Panc1 (cell line): Measurements from ENCODE around the gene KIF4B. TPM values are rescaled to one million over a fixed set of nuclear protein-coding genes. Genes with fewer than 3 reads are reported as not detected.

Experiments
- ATAC-seq: fragments of 200-7000 bp; cut with Tn5 transposase; 2 replicates; pipeline ENCODE4 v1.9.1; 2020; ENCODE audit warnings: mild to moderate bottlenecking, moderate library complexity
- BruUV-seq: library from RNA; stranded (reverse); fragments of 400-500 nt; replicated peaks from 2 replicates; lab custom pipeline; 2021; lab: Mats Ljungman, UMichigan
- CTCF ChIA-PET: fragments of 300-600 bp; sonication (Branson Sonifier 250); formaldehyde crosslinking; loops from one replicate; lab custom pipeline; 2022; ENCODE audit warnings: antibody characterized with exemption; lab: Charles Lee
- POLR2A ChIA-PET: fragments of 300-600 bp; sonication (Branson Sonifier 250); formaldehyde crosslinking; loops from one replicate; lab custom pipeline; 2022; ENCODE audit warnings: antibody characterized with exemption; lab: Charles Lee
- DNase-seq: peaks from one replicate; pipeline ENCODE4 v3.0.0-alpha.2; 2010; ENCODE audit warnings: low read depth, low spot score
- H3K27ac ChIP-seq: 2 replicates; pipeline ENCODE4 v1.5.1; 2011; ENCODE audit warnings: mild to moderate bottlenecking, low read length, inconsistent platforms
- H3K27me3 ChIP-seq: fragments of 200-500 bp; sonication (Bioruptor generic); 2 replicates; pipeline ENCODE4 v1.6.0; 2014; ENCODE audit warnings: low read length, inconsistent platforms; ENCODE audit not compliant: control insufficient read depth, insufficient read depth
- H3K36me3 ChIP-seq: fragments of 200-500 bp; sonication (Bioruptor generic); 2 replicates; pipeline ENCODE4 v1.5.1; 2014; ENCODE audit warnings: inconsistent platforms, mild to moderate bottlenecking, low read length, moderate library complexity; ENCODE audit not compliant: control insufficient read depth, insufficient read depth
- H3K4me1 ChIP-seq: 2 replicates; pipeline ENCODE4 v1.5.1; 2011; ENCODE audit warnings: inconsistent platforms, mild to moderate bottlenecking, low read length, moderate library complexity; ENCODE audit not compliant: control insufficient read depth, insufficient read depth
- H3K4me3 ChIP-seq, 2 experiments: 2 replicates each; pipeline ENCODE4 v1.5.1; 2011 to 2012; ENCODE audit warnings: low read depth in 2 of 2, low read length in 2 of 2, mild to moderate bottlenecking in 2 of 2, inconsistent platforms in 1 of 2, moderate library complexity in 1 of 2
- H3K9me3 ChIP-seq: fragments of 200-500 bp; sonication (Bioruptor generic); 2 replicates; pipeline ENCODE4 v1.5.1; 2014; ENCODE audit warnings: low read depth, mild to moderate bottlenecking, inconsistent platforms, low read length, moderate library complexity; ENCODE audit not compliant: control insufficient read depth, insufficient read depth
- POLR2AphosphoS5 ChIP-seq: IDR thresholded peaks from 2 replicates; pipeline ENCODE4 v1.6.1; 2012; ENCODE audit warnings: mild to moderate bottlenecking, low read depth, low read length, moderate library complexity
- TCF7L2 ChIP-seq: IDR thresholded peaks from 2 replicates; pipeline ENCODE4 v1.6.1; 2011; ENCODE audit warnings: mild to moderate bottlenecking, low read depth, low read length, inconsistent platforms
- in situ Hi-C: cut with HindIII; loops from 2 replicates; pipeline ENCODE4 v1.10.0; 2016; ENCODE audit warnings: low sequenced_read_pairs, low pct_unique_long_range_greater_than_20kb
- intact Hi-C: fragments of 100-400 bp; cut with micrococcal nuclease; formaldehyde crosslinking; loops from one replicate; pipeline ENCODE4 v1.10.0; 2022; ENCODE audit not compliant: unreplicated experiment
- total RNA-seq: library from RNA; stranded (reverse); gene quantifications from one replicate; pipeline ENCODE4 v1.2.1, GENCODE V29; 2021; ENCODE audit not compliant: unreplicated experiment

The KIF4B gene
- total RNA-seq, 1 experiment from 2014 or later, result 0.10 TPM

- no TSS peak for BruUV-seq
These were observed 53.5 kb downstream of the KIF4B start for GRCh38 chr5:155066886-155067595.

More at GRCh38 chr5:155066886-155067595, 53.5 kb downstream of the KIF4B start:
- Histone ChIP-seq H3K27me3 (peaks cover 3% of the 10 kb centered on the region; the same call in 1 of the 2 replicates), H3K9me3 (no peaks in the 10 kb centered on the region), H3K36me3 (no peaks in the 10 kb centered on the region), H3K4me3 (no peak overlapping the region), H3K27ac (no peak overlapping the region), H3K4me1 (no peaks in the 10 kb centered on the region)
- intact Hi-C loops (no loop called here), in situ Hi-C loops (no loop called here)
- ChIA-PET CTCF (no interaction called here), POLR2A (no interaction called here)
- no peak for TF ChIP-seq TCF7L2
- no peak for TF ChIP-seq POLR2AphosphoS5
- no peak for ATAC-seq
- DNase-seq, result no peak

Other genes with a start within 250 kb of the KIF4B start
- gene FAXDC2, start 163.2 kb upstream of the KIF4B start, total RNA-seq, result 0.39 TPM
- gene CNOT8, start 155.1 kb upstream of the KIF4B start, total RNA-seq, result 45.9 TPM
- gene GEMIN5, start 75.5 kb upstream of the KIF4B start, total RNA-seq, result 29.5 TPM
- gene MRPL22, start 72.7 kb upstream of the KIF4B start, total RNA-seq, result 61.5 TPM